OCI-LY1 (cell line): ENCODE data around the gene UTS2B.

Experiments
- EZH2 ChIP-seq: fragments of 200-600 bp; sonication (generic), shearing (Covaris generic); IDR thresholded peaks from 2 replicates; pipeline ENCODE4 v1.8.0; 2017; ENCODE audit warnings: borderline replicate concordance, mixed run types, mild to moderate bottlenecking, antibody characterized with exemption, low read length, moderate library complexity, mixed read lengths
- TF ChIP-seq, protein P1 (sequence below): fragments of 200-600 bp; sonication (generic), shearing (Covaris generic); IDR thresholded peaks from 2 replicates; pipeline ENCODE4 v1.5.1; 2017; ENCODE audit warnings: mild to moderate bottlenecking, antibody characterized with exemption, low read length, moderate library complexity, mixed read lengths

DNA sequence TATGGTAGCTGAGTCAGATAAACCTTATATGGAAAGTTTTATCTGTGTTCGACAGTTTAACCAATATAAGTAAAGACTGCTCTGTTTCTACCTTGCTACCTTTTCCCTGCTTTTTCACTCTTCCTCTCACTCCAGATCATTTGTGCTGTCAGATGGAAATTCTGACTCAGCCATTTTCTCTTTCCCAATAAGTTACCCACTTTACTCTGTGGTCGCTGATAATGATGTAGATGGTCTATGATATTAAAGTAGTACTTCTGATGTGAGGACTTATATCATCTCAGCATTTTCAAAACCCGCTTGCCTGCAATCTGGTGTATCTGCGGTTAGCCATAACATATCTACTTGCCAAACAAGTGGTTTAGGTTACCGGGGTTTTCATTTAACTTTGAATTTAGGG, 15.0 kb upstream of the UTS2B start:
- TF ChIP-seq, protein P1, sequence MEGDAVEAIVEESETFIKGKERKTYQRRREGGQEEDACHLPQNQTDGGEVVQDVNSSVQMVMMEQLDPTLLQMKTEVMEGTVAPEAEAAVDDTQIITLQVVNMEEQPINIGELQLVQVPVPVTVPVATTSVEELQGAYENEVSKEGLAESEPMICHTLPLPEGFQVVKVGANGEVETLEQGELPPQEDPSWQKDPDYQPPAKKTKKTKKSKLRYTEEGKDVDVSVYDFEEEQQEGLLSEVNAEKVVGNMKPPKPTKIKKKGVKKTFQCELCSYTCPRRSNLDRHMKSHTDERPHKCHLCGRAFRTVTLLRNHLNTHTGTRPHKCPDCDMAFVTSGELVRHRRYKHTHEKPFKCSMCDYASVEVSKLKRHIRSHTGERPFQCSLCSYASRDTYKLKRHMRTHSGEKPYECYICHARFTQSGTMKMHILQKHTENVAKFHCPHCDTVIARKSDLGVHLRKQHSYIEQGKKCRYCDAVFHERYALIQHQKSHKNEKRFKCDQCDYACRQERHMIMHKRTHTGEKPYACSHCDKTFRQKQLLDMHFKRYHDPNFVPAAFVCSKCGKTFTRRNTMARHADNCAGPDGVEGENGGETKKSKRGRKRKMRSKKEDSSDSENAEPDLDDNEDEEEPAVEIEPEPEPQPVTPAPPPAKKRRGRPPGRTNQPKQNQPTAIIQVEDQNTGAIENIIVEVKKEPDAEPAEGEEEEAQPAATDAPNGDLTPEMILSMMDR = no peak
- no peak for TF ChIP-seq EZH2
